Activated naive CD4-positive, alpha-beta T cell treated with anti-CD3 and anti-CD28 coated beads, Interleukin-2, amount 50 U/mL, for 72 hours (primary cell): ENCODE data around the gene TBXAS1. TPM values are rescaled to one million over a fixed set of nuclear protein-coding genes. Genes with fewer than 3 reads are reported as not detected.

Experiments used
- ATAC-seq, 2 donors: fragments of 150-1000 bp; cut with Tn5 transposase; 2 replicates each; pipeline ENCODE4 v1.10.0; 2021; ENCODE audit warnings: mild to moderate bottlenecking in 2 of 2, moderate library complexity in 2 of 2
- DNase-seq, 2 donors: peaks; one replicate each; pipeline ENCODE4 v3.0.0; 2021 to 2022; ENCODE audit warnings: low spot score in 2 of 2
- H3K27ac Mint-ChIP-seq, 2 donors: one replicate each; pipeline ENCODE4 v1.8.0; 2022; ENCODE audit warnings: mild to moderate bottlenecking in 2 of 2, mixed read lengths in 2 of 2
- H3K36me3 Mint-ChIP-seq, 2 donors: one replicate each; pipeline ENCODE4 v1.8.0; 2022; ENCODE audit warnings: mixed read lengths in 2 of 2
- H3K9me3 Mint-ChIP-seq, 2 donors: one replicate each; pipeline ENCODE4 v1.8.0; 2022; ENCODE audit warnings: mixed read lengths in 2 of 2
- total RNA-seq, 2 donors: library from RNA; stranded (reverse); gene quantifications; one replicate each; pipeline ENCODE4 v1.2.3, GENCODE V29; 2022

The TBXAS1 gene
- total RNA-seq, 2 donors from 2014 or later, result 1.4 to 5.8 TPM

- no peak for ATAC-seq
- H3K36me3 Mint-ChIP-seq, result no peaks in the 10 kb centered on the region
- H3K27ac Mint-ChIP-seq, result no peak overlapping the region
- no peaks in the 10 kb centered on the region for H3K9me3 Mint-ChIP-seq
- DNase-seq, result no peak
These were observed 188.0 kb downstream of the TBXAS1 start for GRCh38 chr7:140017034-140017433.

DNA sequence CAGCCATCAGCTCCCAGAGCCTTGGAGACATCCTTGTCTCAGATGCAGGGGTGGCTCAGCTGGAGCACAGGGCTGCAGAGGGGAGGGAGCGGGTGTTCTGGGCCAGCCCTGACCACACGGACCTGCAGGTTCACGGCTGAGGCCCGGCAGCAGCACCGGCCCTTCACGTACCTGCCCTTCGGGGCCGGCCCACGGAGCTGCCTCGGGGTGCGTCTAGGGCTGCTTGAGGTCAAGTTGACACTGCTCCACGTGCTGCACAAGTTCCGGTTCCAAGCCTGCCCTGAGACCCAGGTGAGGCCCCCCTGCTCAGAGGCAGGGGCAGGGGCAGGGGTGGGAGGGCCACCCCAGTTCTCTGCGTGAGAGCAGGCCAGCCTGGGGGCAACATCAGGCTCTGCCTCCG lies 188.5 kb downstream of the TBXAS1 start:
- no peak for ATAC-seq

DNA sequence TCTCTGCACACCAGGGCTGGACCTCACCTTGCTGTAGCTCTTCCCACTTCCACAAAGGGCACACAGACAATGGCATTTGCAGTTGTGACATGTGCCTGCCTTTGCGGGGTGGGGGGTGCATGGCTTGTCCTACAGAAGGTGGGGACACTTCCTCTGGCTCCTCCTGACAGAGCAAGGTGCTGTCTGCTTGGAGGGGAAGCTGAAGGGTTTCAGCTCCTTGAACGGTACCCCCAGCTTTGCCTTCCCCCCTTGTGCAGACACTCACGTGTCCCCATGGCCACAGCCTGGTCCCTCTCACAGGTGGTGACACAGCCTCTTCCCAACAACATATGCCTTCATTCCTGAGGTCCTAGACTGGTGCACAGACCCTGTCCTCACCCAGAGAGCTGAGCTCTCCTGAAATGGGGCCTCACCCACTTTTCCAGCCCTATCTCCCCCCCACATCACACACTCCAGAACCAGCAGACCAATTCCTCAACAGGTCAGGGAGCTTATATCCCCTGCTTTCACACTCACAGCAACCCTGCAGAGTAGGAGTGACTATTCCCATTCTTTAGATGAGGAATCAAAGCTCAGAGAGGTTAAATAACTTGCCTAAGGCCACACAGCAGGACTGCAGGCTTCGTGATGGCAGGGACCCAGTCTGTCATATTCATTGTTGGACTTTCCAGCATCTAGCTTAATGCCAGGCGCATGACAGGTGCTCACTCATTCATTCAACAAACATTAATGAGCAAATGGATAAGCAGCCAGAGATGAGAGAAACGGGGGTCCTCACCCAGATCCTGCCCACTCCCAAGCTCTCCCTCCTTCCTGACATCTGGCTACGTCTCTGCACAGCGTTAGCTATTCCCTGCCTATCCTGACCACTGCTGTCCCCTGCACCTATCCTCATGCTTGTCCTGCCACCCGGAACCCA lies 189.3 kb downstream of the TBXAS1 start:
- ATAC-seq, result no peak
- DNase-seq, result no peak
- Mint-ChIP-seq H3K36me3 (peaks cover 0 to 7% of the 10 kb centered on the region in 2 donors), H3K27ac (peak overlapping the region in 1 of 2 donors; percentile 36), H3K9me3 (no peaks in the 10 kb centered on the region)

More for the DNA sequence above, 188.5 kb downstream of the TBXAS1 start:
- H3K27ac Mint-ChIP-seq, result no peak overlapping the region
- H3K9me3 Mint-ChIP-seq, result no peaks in the 10 kb centered on the region
- no peaks in the 10 kb centered on the region for H3K36me3 Mint-ChIP-seq
- DNase-seq, result no peak

GRCh38 chr7:140019172-140019571 lies 190.1 kb downstream of the TBXAS1 start:
- Mint-ChIP-seq H3K36me3 (peaks cover 0 to 7% of the 10 kb centered on the region in 2 donors), H3K9me3 (no peaks in the 10 kb centered on the region), H3K27ac (peak overlapping the region in 1 of 2 donors; percentile 36)

DNA sequence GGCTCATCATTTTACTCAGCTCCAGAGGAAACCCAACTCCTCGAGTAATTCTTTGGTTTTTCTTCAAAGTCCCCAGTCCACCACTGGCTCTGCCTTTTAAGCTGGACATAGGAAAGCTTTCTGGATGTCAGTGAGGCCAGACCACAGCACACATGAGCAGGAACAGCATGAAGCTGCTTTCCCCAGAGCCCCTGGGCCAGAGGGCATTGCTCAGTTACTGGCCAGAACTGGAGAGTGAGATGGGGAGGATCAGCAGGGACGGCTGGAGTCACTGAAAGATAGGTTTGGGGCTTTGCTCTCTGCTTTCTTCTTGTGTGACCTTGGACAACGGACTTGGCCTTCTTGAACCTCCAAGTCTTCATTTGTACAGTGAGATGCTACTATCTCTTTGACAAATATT lies 190.5 kb downstream of the TBXAS1 start:
- Mint-ChIP-seq H3K27ac (no peak overlapping the region), H3K9me3 (no peaks in the 10 kb centered on the region), H3K36me3 (peaks cover 0 to 7% of the 10 kb centered on the region in 2 donors)
- ATAC-seq (no peak), DNase-seq (no peak)

More at GRCh38 chr7:140019172-140019571, 190.1 kb downstream of the TBXAS1 start:
- DNase-seq (no peak), ATAC-seq (no peak)

- ATAC-seq, result no peak
- no peaks in the 10 kb centered on the region for H3K9me3 Mint-ChIP-seq
- peaks cover 0 to 7% of the 10 kb centered on the region in 2 donors for H3K36me3 Mint-ChIP-seq
- peak overlapping the region; percentile 56 to 59 for H3K27ac Mint-ChIP-seq
- no peak for DNase-seq
These were observed 192.5 kb downstream of the TBXAS1 start for GRCh38 chr7:140021603-140022002.

DNA sequence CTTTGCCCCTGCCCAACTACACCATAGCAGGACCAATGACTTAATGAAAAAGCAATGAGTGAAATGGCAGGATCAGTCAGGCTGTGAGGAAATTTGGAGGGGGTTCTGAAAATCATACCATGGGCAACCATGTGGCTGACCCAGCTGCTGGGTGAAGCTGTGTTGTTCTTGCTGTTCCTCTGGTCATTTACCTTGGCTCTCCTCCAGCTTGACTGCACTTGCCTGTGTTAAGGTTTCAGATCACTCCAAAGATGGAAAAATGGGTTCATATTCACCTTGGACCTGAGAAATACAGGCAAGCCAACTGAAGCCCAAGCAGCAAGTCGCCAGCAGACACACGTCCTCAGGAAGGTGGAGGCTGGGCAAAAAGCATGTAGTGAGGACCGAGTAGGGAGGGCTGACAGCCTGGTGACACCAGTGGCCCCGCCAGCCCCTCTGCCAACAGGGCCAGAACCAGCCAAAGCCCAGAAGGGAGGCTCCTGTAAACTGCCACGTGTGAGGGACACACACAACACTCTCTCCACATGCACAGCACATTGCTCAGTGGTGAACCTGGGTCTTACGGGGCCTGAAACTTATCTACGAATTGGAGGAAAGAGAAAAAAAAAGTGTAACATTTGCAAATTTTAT lies 193.6 kb downstream of the TBXAS1 start:
- Mint-ChIP-seq H3K36me3 (peaks cover 0 to 7% of the 10 kb centered on the region in 2 donors), H3K27ac (peak overlapping the region; percentile 59 to 61)
- ATAC-seq, result no peak

DNA sequence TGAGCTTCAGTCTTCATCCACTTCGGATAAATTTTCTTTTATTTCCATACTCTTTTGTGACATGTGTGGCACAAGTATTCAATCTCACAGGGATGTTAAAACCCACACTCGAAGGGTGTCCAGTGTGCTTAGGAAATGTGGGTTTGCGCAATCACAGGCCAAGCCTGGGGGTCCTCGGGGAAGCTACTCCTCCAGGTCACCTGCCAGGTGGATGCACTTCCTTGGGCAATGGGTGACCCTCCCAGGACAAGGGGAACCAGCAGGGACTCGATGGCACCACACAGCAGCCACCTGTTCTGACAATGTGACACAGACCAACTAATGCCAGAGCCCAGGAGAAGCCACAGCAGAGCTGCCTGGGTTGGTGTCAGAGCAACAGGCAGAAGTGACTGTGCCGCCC lies 194.7 kb downstream of the TBXAS1 start:
- ATAC-seq, result no peak
- Mint-ChIP-seq H3K27ac (peak overlapping the region in 1 of 2 donors; percentile 18), H3K36me3 (peaks cover 0 to 7% of the 10 kb centered on the region in 2 donors), H3K9me3 (no peaks in the 10 kb centered on the region)
- no peak for DNase-seq

More for the DNA sequence above, 193.6 kb downstream of the TBXAS1 start:
- DNase-seq, result no peak
- H3K9me3 Mint-ChIP-seq, result no peaks in the 10 kb centered on the region

- ATAC-seq, result no peak
- peaks cover 0 to 7% of the 10 kb centered on the region in 2 donors for H3K36me3 Mint-ChIP-seq
- no peaks in the 10 kb centered on the region for H3K9me3 Mint-ChIP-seq
- no peak for DNase-seq
- peak overlapping the region in 1 of 2 donors; percentile 3 for H3K27ac Mint-ChIP-seq
These were observed 195.5 kb downstream of the TBXAS1 start for GRCh38 chr7:140024585-140024984.

DNA sequence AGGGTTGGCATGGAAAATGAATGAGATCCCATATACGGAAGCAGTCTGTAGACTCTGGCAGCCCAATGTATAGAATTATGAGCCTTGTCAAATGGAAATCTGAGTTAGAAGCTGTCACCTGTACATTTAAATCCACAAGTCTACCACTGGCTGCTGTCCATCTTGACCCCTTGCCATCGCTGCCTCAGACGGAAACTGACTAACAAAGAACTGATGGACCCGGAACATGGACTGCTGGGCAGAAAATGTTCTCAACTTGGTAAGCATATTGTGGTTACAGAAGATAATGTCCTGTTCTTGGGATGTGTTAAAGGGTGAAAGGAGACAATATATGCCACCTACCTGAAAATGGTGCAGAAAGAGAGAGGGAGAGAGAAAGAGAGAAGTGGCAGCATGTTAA lies 196.2 kb downstream of the TBXAS1 start:
- H3K36me3 Mint-ChIP-seq, result peaks cover 0 to 7% of the 10 kb centered on the region in 2 donors
- H3K9me3 Mint-ChIP-seq, result no peaks in the 10 kb centered on the region
- DNase-seq, result no peak
- peak overlapping the region; percentile 3 to 69 for H3K27ac Mint-ChIP-seq
- ATAC-seq, result no peak

DNA sequence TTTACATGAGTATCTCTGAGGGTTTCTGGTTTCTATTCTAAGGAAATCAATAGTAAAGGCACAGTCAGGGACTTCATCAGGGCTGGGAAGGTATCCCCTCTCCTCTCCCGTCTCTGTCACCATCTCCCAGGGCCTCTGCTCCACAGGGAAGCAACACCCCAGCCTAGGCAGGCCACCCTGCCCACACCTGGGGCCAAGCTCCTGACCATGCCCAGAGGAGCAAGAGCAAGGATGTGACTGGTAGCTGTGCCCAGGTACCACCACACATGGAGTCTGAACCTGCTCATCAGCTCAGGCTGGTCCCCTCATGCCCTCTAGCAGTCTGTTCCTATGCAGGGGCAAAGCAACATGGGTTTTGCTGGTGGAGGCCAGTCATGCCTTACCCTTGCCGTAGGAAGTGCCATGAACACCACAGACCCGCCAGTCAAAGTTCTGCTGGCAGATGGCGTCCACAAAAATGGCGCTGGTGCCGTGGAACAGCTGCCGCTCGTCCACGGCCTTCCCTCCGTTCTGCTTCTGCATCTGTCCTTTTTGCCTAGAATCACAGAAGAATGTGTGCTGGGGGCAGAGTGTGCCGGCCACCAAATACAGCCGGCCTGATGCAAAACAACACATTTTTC lies 196.9 kb downstream of the TBXAS1 start:
- Mint-ChIP-seq H3K27ac (peak overlapping the region in 1 of 2 donors; percentile 3), H3K9me3 (no peaks in the 10 kb centered on the region), H3K36me3 (peaks cover 0 to 7% of the 10 kb centered on the region in 2 donors)
- no peak for ATAC-seq
- DNase-seq, result no peak

DNA sequence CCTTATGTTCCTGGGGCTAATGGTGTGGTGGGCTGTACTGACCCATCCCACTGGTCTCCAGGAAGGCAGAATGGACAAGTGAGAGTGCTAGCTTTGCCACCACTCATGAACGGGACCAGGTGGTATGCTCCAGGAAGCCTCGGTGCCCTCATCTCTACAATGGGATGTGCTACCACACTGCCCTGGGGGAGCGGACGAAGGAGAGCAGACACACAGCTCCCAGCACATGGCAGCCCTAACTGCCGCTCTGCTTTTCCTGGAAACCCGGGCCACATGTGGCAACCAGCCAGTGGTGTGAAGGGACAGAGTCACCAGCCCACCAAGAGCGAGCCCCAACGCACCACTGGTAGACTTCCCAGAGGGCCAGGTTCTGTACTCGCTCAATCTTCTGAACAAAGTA lies 197.9 kb downstream of the TBXAS1 start:
- peaks cover 0 to 7% of the 10 kb centered on the region in 2 donors for H3K36me3 Mint-ChIP-seq
- no peaks in the 10 kb centered on the region for H3K9me3 Mint-ChIP-seq
- peak overlapping the region in 1 of 2 donors; percentile 24 for H3K27ac Mint-ChIP-seq
- ATAC-seq (no peak), DNase-seq (no peak)

- no peak for ATAC-seq
- H3K9me3 Mint-ChIP-seq, result no peaks in the 10 kb centered on the region
- no peak overlapping the region for H3K27ac Mint-ChIP-seq
- H3K36me3 Mint-ChIP-seq, result peaks cover 0 to 4% of the 10 kb centered on the region in 2 donors
- no peak for DNase-seq
These were observed 198.8 kb downstream of the TBXAS1 start for GRCh38 chr7:140027858-140028257.

GRCh38 chr7:140028311-140028710 lies 199.2 kb downstream of the TBXAS1 start:
- peaks cover 0 to 2% of the 10 kb centered on the region in 2 donors for H3K36me3 Mint-ChIP-seq

GRCh38 chr7:140029072-140029471 lies 200.0 kb downstream of the TBXAS1 start:
- ATAC-seq, result no peak
- no peak for DNase-seq
- H3K9me3 Mint-ChIP-seq, result no peaks in the 10 kb centered on the region
- peak overlapping the region in 1 of 2 donors; percentile 32 for H3K27ac Mint-ChIP-seq
- H3K36me3 Mint-ChIP-seq, result peaks cover 0 to 9% of the 10 kb centered on the region in 2 donors

More at GRCh38 chr7:140028311-140028710, 199.2 kb downstream of the TBXAS1 start:
- no peaks in the 10 kb centered on the region for H3K9me3 Mint-ChIP-seq
- H3K27ac Mint-ChIP-seq, result peak overlapping the region; percentile 1 to 32
- DNase-seq (no peak), ATAC-seq (no peak)

DNA sequence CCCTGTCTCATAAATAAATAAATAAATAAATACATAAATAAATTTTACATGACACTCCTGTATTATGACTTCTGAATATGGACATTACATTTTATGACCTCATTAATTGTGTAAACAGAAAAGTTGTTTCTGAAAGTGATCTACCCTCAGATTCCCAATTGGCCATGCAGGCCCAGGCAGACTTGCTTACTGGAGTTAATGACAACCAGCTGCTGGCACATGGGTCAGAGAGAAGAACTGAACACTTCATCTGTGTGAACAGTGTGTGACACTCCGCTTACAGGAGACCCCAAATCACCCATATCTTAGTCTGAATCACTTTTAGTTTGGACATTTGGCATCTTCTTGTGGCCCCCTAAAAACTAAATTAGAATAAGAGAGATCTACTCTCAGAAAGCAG lies 202.3 kb downstream of the TBXAS1 start:
- Mint-ChIP-seq H3K9me3 (no peaks in the 10 kb centered on the region), H3K27ac (no peak overlapping the region), H3K36me3 (peaks cover 5 to 9% of the 10 kb centered on the region in 2 donors)
- ATAC-seq, result no peak
- no peak for DNase-seq

DNA sequence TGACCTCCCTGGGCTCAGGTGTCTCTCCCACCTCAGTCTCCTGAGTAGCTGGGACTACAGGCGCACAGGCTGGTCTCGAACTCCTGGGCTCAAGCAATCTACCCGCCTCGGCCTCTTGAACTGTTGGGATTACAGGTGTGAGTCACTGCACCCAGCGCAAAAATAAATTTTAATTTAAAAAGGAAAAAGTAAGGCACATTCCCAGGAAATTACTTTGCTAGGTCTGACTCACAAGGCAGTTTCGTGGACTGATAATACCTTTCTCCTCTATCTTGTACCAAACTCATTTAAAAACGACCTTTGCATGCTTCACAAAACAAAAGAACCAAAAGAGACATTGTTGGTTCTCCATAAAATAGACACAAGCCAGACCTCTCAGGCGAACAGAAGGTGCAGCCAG lies 204.0 kb downstream of the TBXAS1 start:
- no peaks in the 10 kb centered on the region for H3K9me3 Mint-ChIP-seq
- no peak for DNase-seq
- peak overlapping the region in 1 of 2 donors; percentile 62 for H3K27ac Mint-ChIP-seq
- ATAC-seq, result no peak
- peaks cover 11 to 15% of the 10 kb centered on the region in 2 donors for H3K36me3 Mint-ChIP-seq
